DND-41 (cell line): ENCODE data around the gene ATXN7.

Experiments
- EZH2 ChIP-seq: IDR thresholded peaks from 3 replicates; pipeline ENCODE4 v1.6.1; 2012; ENCODE audit warnings: borderline replicate concordance, low read depth, mild to moderate bottlenecking, moderate library complexity, low read length, inconsistent platforms; ENCODE audit not compliant: severe bottlenecking
- TF ChIP-seq, protein P1 (sequence below): IDR thresholded peaks from 2 replicates; pipeline ENCODE4 v1.5.1; 2012; ENCODE audit warnings: borderline replicate concordance, low read length, moderate library complexity, mild to moderate bottlenecking; ENCODE audit not compliant: poor library complexity, severe bottlenecking; ENCODE audit errors: extremely low read depth

DNA sequence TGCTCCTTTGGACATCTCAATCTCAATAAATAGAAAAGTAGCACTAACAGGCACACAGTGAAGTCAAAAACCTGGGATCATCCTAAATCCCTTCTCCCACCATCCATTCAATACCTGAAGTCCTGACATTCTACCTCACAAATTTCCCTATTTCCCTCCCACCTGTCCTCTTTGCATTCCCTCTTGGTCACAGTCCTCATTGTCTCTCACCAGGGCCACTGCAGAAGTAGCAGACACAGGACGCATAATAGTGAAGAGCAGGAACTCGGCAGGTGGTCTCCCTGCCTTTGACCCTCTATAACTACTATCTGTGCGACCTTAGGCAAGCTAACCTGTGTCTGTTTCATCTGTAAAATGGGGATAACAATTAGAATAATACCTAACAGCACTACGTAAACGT is 2.4 kb upstream of the ATXN7 start:
- TF ChIP-seq, protein P1, sequence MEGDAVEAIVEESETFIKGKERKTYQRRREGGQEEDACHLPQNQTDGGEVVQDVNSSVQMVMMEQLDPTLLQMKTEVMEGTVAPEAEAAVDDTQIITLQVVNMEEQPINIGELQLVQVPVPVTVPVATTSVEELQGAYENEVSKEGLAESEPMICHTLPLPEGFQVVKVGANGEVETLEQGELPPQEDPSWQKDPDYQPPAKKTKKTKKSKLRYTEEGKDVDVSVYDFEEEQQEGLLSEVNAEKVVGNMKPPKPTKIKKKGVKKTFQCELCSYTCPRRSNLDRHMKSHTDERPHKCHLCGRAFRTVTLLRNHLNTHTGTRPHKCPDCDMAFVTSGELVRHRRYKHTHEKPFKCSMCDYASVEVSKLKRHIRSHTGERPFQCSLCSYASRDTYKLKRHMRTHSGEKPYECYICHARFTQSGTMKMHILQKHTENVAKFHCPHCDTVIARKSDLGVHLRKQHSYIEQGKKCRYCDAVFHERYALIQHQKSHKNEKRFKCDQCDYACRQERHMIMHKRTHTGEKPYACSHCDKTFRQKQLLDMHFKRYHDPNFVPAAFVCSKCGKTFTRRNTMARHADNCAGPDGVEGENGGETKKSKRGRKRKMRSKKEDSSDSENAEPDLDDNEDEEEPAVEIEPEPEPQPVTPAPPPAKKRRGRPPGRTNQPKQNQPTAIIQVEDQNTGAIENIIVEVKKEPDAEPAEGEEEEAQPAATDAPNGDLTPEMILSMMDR: no peak
- no peak for TF ChIP-seq EZH2
